ENCODE data around the gene TMEM86A. TPM values are rescaled to one million over a fixed set of nuclear protein-coding genes. Genes with fewer than 3 reads are reported as not detected.

The TMEM86A gene
- polyA plus RNA-seq, 1 of the 3 experiments (the other 2 are of a cell fraction): 1.2 TPM

- no peak for TF ChIP-seq PBX3 (IDR thresholded peaks at IDR 0.05)
- no peak for TF ChIP-seq RFX5 (IDR thresholded peaks at IDR 0.05; ENCODE audit: low read length)
- no peak for TF ChIP-seq EP300 (IDR thresholded peaks at IDR 0.05; ENCODE audit: borderline replicate concordance in 1 of 2, low read depth in 1 of 2, low read length in 1 of 2)
- no peak for TF ChIP-seq NRF1 (IDR thresholded peaks at IDR 0.05; ENCODE audit: low read depth, low read length)
- peak; percentile 6; the same call in 1 of the 2 replicates for TF ChIP-seq SMC3 (IDR thresholded peaks at IDR 0.05; ENCODE audit: low read depth, low read length)
- TF ChIP-seq IRF3 (IDR thresholded peaks at IDR 0.05; ENCODE audit: low read depth, low read length): no peak
- no peak for TF ChIP-seq MXI1 (IDR thresholded peaks at IDR 0.05; ENCODE audit: low read depth, low read length)
- no peak for TF ChIP-seq USF2 (IDR thresholded peaks at IDR 0.05; ENCODE audit: borderline replicate concordance, low read depth, low read length)
These were observed 29.1 kb downstream of the TMEM86A start (continued) for GRCh38 chr11:18727479-18728236.

GRCh38 chr11:18728658-18729057, 30.1 kb downstream of the TMEM86A start:
- Histone ChIP-seq H3K4me3 (ENCODE audit: low read depth in 2 of 2, low read length in 1 of 2) (no peak overlapping the region), H3K9me2 (no peaks in the 10 kb centered on the region), H3K9me3 (no peaks in the 10 kb centered on the region), H3K36me3 (replicated peaks in 1 of 2; ENCODE audit: control insufficient read depth in 1 of 2, insufficient read depth in 2 of 2, low read length in 1 of 2) (no peaks in the 10 kb centered on the region), H3K27me3 (ENCODE audit: insufficient read depth) (no peaks in the 10 kb centered on the region), H3K27ac (ENCODE audit: low read depth in 2 of 2, low read length in 1 of 2) (no peak overlapping the region), H3K4me2 (no peak overlapping the region), H3K4me1 (ENCODE audit: control insufficient read depth in 1 of 2, insufficient read depth in 2 of 2, low read depth in 1 of 2, low read length in 1 of 2) (no peaks in the 10 kb centered on the region; a peak in 1 of 4 replicates), H3K79me2 (ENCODE audit: insufficient read depth) (no peaks in the 10 kb centered on the region), H4K20me1 (ENCODE audit: insufficient read depth) (no peaks in the 10 kb centered on the region), H3F3A (replicated peaks; ENCODE audit: insufficient read depth) (no peaks in the 10 kb centered on the region), H2AFZ (ENCODE audit: low read depth) (no peak overlapping the region), H3K9ac (no peak overlapping the region)
- DNase-seq: no peak
- ChIA-PET POLR2A (no interaction called here), CTCF (interaction anchor here (0.7 to 6.3 kb wide), 10 partner anchors 12 to 614 kb away, joined by 3 to 103 read pairs (median 4); partner anchors contain the start of gene TMEM86A)
- WGBS (ENCODE audit: low lambda C conversion rate): 70% methylated on average over 10 of the region's 13 CpGs
- TF ChIP-seq REST (IDR thresholded peaks at IDR 0.05; ENCODE audit: low read depth, low read length): no peak
- TF ChIP-seq RFX5 (IDR thresholded peaks at IDR 0.05; ENCODE audit: low read length): no peak
- TF ChIP-seq MAX (IDR thresholded peaks at IDR 0.05; ENCODE audit: low read depth): no peak
- TF ChIP-seq PBX3 (IDR thresholded peaks at IDR 0.05): no peak
- TF ChIP-seq SIN3A (IDR thresholded peaks at IDR 0.05; ENCODE audit: borderline replicate concordance, low read depth, low read length): no peak
- TF ChIP-seq POLR2AphosphoS5 (IDR thresholded peaks at IDR 0.05; ENCODE audit: low read depth, low read length): no peak
- TF ChIP-seq USF2 (IDR thresholded peaks at IDR 0.05; ENCODE audit: borderline replicate concordance, low read depth, low read length): no peak
- TF ChIP-seq USF1 (IDR thresholded peaks at IDR 0.05; ENCODE audit: borderline replicate concordance, low read depth): no peak
- TF ChIP-seq NRF1 (IDR thresholded peaks at IDR 0.05; ENCODE audit: low read depth, low read length): no peak
- TF ChIP-seq RCOR1 (IDR thresholded peaks at IDR 0.05; ENCODE audit: low read length): no peak
- TF ChIP-seq FOXJ3 (CRISPR knock-in tag; IDR thresholded peaks at IDR 0.05): no peak
- no peak for TF ChIP-seq YY1 (IDR thresholded peaks at IDR 0.05; ENCODE audit: low read depth)
